H9 (cell line): ENCODE results near the gene EIF2S3. TPM values are rescaled to one million over a fixed set of nuclear protein-coding genes. Genes with fewer than 3 reads are reported as not detected.

Source experiments
- DNase-seq: peaks from one replicate; pipeline ENCODE4 v3.0.0-alpha.2; 2017
- H2AFZ ChIP-seq: one replicate; pipeline ENCODE4 v1.6.1; 2013; ENCODE audit warnings: mild to moderate bottlenecking, low read length, control low read depth, moderate library complexity
- H2AK5ac ChIP-seq: 2 replicates; pipeline ENCODE4 v1.6.1; 2013; ENCODE audit warnings: low read length, control low read depth, mixed read lengths; ENCODE audit not compliant: insufficient read length
- H2BK120ac ChIP-seq: one replicate; pipeline ENCODE4 v1.6.1; 2013; ENCODE audit warnings: low read depth, mild to moderate bottlenecking, low read length, control low read depth, inconsistent platforms; ENCODE audit not compliant: poor library complexity, severe bottlenecking
- H2BK12ac ChIP-seq: 2 replicates; pipeline ENCODE4 v1.6.1; 2013; ENCODE audit warnings: low read length, control low read depth, mixed read lengths, low read depth; ENCODE audit not compliant: insufficient read length
- H2BK15ac ChIP-seq: 2 replicates; pipeline ENCODE4 v1.6.1; 2013; ENCODE audit warnings: low read depth, low read length, control low read depth
- H2BK20ac ChIP-seq: one replicate; pipeline ENCODE4 v1.6.1; 2013; ENCODE audit warnings: low read depth, mild to moderate bottlenecking, low read length, control low read depth, inconsistent platforms; ENCODE audit not compliant: poor library complexity, severe bottlenecking
- H2BK5ac ChIP-seq: 2 replicates; pipeline ENCODE4 v1.6.1; 2013; ENCODE audit warnings: low read length, control low read depth, mixed read lengths; ENCODE audit not compliant: insufficient read length
- H3K14ac ChIP-seq: 2 replicates; pipeline ENCODE4 v1.6.1; 2013; ENCODE audit warnings: low read length, control low read depth; ENCODE audit not compliant: insufficient read depth
- H3K18ac ChIP-seq: 2 replicates; pipeline ENCODE4 v1.6.1; 2013; ENCODE audit warnings: low read depth, mild to moderate bottlenecking, mixed read lengths, low read length, control low read depth; ENCODE audit not compliant: insufficient read length
- H3K23ac ChIP-seq: 2 replicates; pipeline ENCODE4 v1.6.1; 2013; ENCODE audit warnings: low read length, control low read depth, mixed read lengths, low read depth; ENCODE audit not compliant: insufficient read length
- H3K23me2 ChIP-seq: 2 replicates; pipeline ENCODE4 v1.6.1; 2013; ENCODE audit warnings: low read depth, mild to moderate bottlenecking, mixed read lengths, low read length, control low read depth; ENCODE audit not compliant: insufficient read length, poor library complexity, severe bottlenecking
- H3K27ac ChIP-seq: 2 replicates; pipeline ENCODE4 v1.5.1; 2013; ENCODE audit warnings: low read length, control low read depth, mixed read lengths, low read depth; ENCODE audit not compliant: insufficient read length
- H3K27me3 ChIP-seq: 2 replicates; pipeline ENCODE4 v1.6.1; 2013; ENCODE audit warnings: low read length, control low read depth, inconsistent platforms; ENCODE audit not compliant: insufficient read depth
- H3K4ac ChIP-seq: 2 replicates; pipeline ENCODE4 v1.6.1; 2013; ENCODE audit warnings: low read depth, mild to moderate bottlenecking, control low read depth, inconsistent platforms, low read length, moderate library complexity
- H3K4me1 ChIP-seq: 2 replicates; pipeline ENCODE4 v1.6.1; 2013; ENCODE audit warnings: low read length, control low read depth, inconsistent platforms; ENCODE audit not compliant: insufficient read depth
- H3K4me2 ChIP-seq: 2 replicates; pipeline ENCODE4 v1.6.1; 2013; ENCODE audit warnings: low read length, control low read depth, mixed read lengths; ENCODE audit not compliant: insufficient read length, insufficient read depth
- H3K56ac ChIP-seq: 2 replicates; pipeline ENCODE4 v1.6.1; 2013; ENCODE audit warnings: low read depth, mild to moderate bottlenecking, mixed read lengths, low read length, control low read depth; ENCODE audit not compliant: insufficient read length
- H3K79me1 ChIP-seq: 2 replicates; pipeline ENCODE4 v1.6.1; 2013; ENCODE audit warnings: low read depth, mild to moderate bottlenecking, moderate library complexity, low read length, control low read depth, inconsistent platforms; ENCODE audit not compliant: insufficient read depth, poor library complexity, severe bottlenecking
- H3K79me2 ChIP-seq: 2 replicates; pipeline ENCODE4 v1.6.1; 2013; ENCODE audit warnings: low read length, control low read depth, inconsistent platforms; ENCODE audit not compliant: insufficient read depth
- H3K9ac ChIP-seq: 2 replicates; pipeline ENCODE4 v1.6.1; 2013; ENCODE audit warnings: low read length, control low read depth, mixed read lengths; ENCODE audit not compliant: insufficient read length; ENCODE audit errors: extremely low read depth
- H3K9me3 ChIP-seq: one replicate; pipeline ENCODE4 v1.6.1; 2013; ENCODE audit warnings: low read depth, low read length, inconsistent platforms; ENCODE audit not compliant: control insufficient read depth
- H3T11ph ChIP-seq: one replicate; pipeline ENCODE4 v1.6.1; 2013; ENCODE audit warnings: mild to moderate bottlenecking, low read length, control low read depth, inconsistent platforms
- H4K20me1 ChIP-seq: one replicate; pipeline ENCODE4 v1.6.1; 2013; ENCODE audit not compliant: control insufficient read depth, insufficient read length, insufficient read depth
- H4K5ac ChIP-seq: 2 replicates; pipeline ENCODE4 v1.6.1; 2013; ENCODE audit warnings: low read depth, mild to moderate bottlenecking, mixed read lengths, low read length, control low read depth; ENCODE audit not compliant: insufficient read length
- H4K8ac ChIP-seq: replicated peaks from 2 replicates; pipeline ENCODE4 v1.6.1; 2013; ENCODE audit warnings: low read length, control low read depth, mixed read lengths, low read depth; ENCODE audit not compliant: insufficient read length
- H4K91ac ChIP-seq: 2 replicates; pipeline ENCODE4 v1.6.1; 2013; ENCODE audit warnings: low read depth, mild to moderate bottlenecking, moderate library complexity, mixed read lengths, low read length, control low read depth; ENCODE audit not compliant: insufficient read length
- H3K27ac Mint-ChIP-seq, 3 experiments: 2 replicates in 2 of 3; 3 replicates in 1 of 3; pipeline ENCODE4 v1.8.0; 2020 to 2021; ENCODE audit warnings: mixed read lengths in 3 of 3, mild to moderate bottlenecking in 1 of 3, moderate library complexity in 1 of 3
- H3K27me3 Mint-ChIP-seq: 2 replicates; pipeline ENCODE4 v1.8.0; 2021; ENCODE audit warnings: low read depth, mild to moderate bottlenecking, moderate library complexity, mixed read lengths
- H3K36me3 Mint-ChIP-seq, 3 experiments: 2 replicates in 2 of 3; 3 replicates in 1 of 3; pipeline ENCODE4 v1.8.0; 2020 to 2021; ENCODE audit warnings: low read depth in 3 of 3, mixed read lengths in 3 of 3; ENCODE audit not compliant: insufficient read depth in 1 of 3
- H3K4me1 Mint-ChIP-seq, 2 experiments: 2 replicates each; pipeline ENCODE4 v1.8.0; 2020; ENCODE audit warnings: mixed read lengths in 2 of 2
- H3K4me3 Mint-ChIP-seq, 2 experiments: 2 replicates in 1 of 2; 3 replicates in 1 of 2; pipeline ENCODE4 v1.8.0; 2020 to 2021; ENCODE audit warnings: mild to moderate bottlenecking in 2 of 2, mixed read lengths in 2 of 2, moderate library complexity in 1 of 2
- H3K9me3 Mint-ChIP-seq, 2 experiments: 2 replicates in 1 of 2; 3 replicates in 1 of 2; pipeline ENCODE4 v1.8.0; 2020; ENCODE audit warnings: mild to moderate bottlenecking in 2 of 2, mixed read lengths in 2 of 2, moderate library complexity in 1 of 2
- WGBS: extraction: QIAGEN DNeasy Blood & Tissue Kit; methylation state at CpG from one replicate; pipeline ENCODE4 v1.1.7; 2013; ENCODE audit warnings: missing lambda C conversion rate, low lambda C conversion rate, mixed read lengths; ENCODE audit not compliant: insufficient read length; ENCODE audit errors: extremely low coverage; 5-methylcytosine and 5-hydroxymethylcytosine counted together
- total RNA-seq: library from RNA; stranded (reverse); gene quantifications from 2 replicates; pipeline ENCODE4 v1.2.1, GENCODE V29; 2021
- TF ChIP-seq, protein P1 (sequence below): fragments of 200-600 bp; sonication (generic); conservative IDR thresholded peaks from 3 replicates; pipeline ENCODE4 v1.8.0; 2021; ENCODE audit warnings: antibody characterized with exemption, mild to moderate bottlenecking

The EIF2S3 gene
- total RNA-seq, 1 experiment from 2014 or later, result 598 TPM

GRCh38 chrX:24020306-24020876 lies 34.4 kb upstream of the EIF2S3 start:
- no peak overlapping the region for H3K4me3 Mint-ChIP-seq
- H3K27me3 Mint-ChIP-seq, result no peaks in the 10 kb centered on the region
- Histone ChIP-seq H3K27me3 (no peaks in the 10 kb centered on the region), H3K56ac (no peak overlapping the region), H3K9me3 (no peaks in the 10 kb centered on the region), H3K23ac (no peak overlapping the region), H3K4me1 (no peaks in the 10 kb centered on the region), H4K20me1 (no peaks in the 10 kb centered on the region), H3K4me2 (no peak overlapping the region), H4K91ac (no peak overlapping the region), H3K79me1 (peaks cover 11% of the 10 kb centered on the region), H3T11ph (no peak overlapping the region), H2AK5ac (no peak overlapping the region), H3K27ac (no peak overlapping the region), H3K23me2 (peaks cover 4% of the 10 kb centered on the region), H2BK5ac (no peak overlapping the region), H4K5ac (no peak overlapping the region), H3K9ac (no peak overlapping the region), H3K18ac (no peak overlapping the region), H2BK120ac (no peak overlapping the region), H3K4ac (no peak overlapping the region), H2AFZ (no peak overlapping the region), H3K79me2 (peaks cover 6% of the 10 kb centered on the region; the same call in 1 of the 2 replicates), H2BK12ac (no peak overlapping the region), H2BK20ac (no peak overlapping the region), H3K14ac (no peak overlapping the region), H4K8ac (no peak overlapping the region), H2BK15ac (no peak overlapping the region)
- DNase-seq, result no peak
- H3K27ac Mint-ChIP-seq, result 0 out of 7 replicates have a peak overlapping the region, but pooled peaks of 1 of the 3 experiments have one; percentile 58
- H3K9me3 Mint-ChIP-seq, result no peaks in the 10 kb centered on the region
- TF ChIP-seq, protein P1, sequence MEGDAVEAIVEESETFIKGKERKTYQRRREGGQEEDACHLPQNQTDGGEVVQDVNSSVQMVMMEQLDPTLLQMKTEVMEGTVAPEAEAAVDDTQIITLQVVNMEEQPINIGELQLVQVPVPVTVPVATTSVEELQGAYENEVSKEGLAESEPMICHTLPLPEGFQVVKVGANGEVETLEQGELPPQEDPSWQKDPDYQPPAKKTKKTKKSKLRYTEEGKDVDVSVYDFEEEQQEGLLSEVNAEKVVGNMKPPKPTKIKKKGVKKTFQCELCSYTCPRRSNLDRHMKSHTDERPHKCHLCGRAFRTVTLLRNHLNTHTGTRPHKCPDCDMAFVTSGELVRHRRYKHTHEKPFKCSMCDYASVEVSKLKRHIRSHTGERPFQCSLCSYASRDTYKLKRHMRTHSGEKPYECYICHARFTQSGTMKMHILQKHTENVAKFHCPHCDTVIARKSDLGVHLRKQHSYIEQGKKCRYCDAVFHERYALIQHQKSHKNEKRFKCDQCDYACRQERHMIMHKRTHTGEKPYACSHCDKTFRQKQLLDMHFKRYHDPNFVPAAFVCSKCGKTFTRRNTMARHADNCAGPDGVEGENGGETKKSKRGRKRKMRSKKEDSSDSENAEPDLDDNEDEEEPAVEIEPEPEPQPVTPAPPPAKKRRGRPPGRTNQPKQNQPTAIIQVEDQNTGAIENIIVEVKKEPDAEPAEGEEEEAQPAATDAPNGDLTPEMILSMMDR, result no peak
- WGBS, result no CpG with 5 or more reads among the region's 3 CpGs
- H3K4me1 Mint-ChIP-seq, result peaks cover 18 to 19% of the 10 kb centered on the region in 2 experiments
- H3K36me3 Mint-ChIP-seq, result peaks cover 7 to 36% (median 28%) of the 10 kb centered on the region in 3 experiments
